T-helper 1 cell treated with Interleukin-12 subunit alpha and Interleukin-12 subunit beta and Interleukin-4 antibody, amounts not matched to agents 30 ng/mL and 1 ng/mL, for 36 hours (primary cell): ENCODE results near the gene TNF. TPM values are rescaled to one million over a fixed set of nuclear protein-coding genes. Genes with fewer than 3 reads are reported as not detected.
"Not testable (repeated sequence)": the region's sequence is repeated elsewhere in the genome, so short reads cannot be mapped to it uniquely, and the experiment has no call there.

Experiments used
- intact Hi-C: fragments of 100-400 bp; cut with micrococcal nuclease; formaldehyde crosslinking; loops from one replicate; pipeline ENCODE4 v1.15.1; 2024
- total RNA-seq: library from RNA; stranded (reverse); gene quantifications from 2 replicates; pipeline ENCODE4 v1.2.3, GENCODE V29; 2022

TNF gene
- total RNA-seq, 1 donor from 2014 or later = 172 TPM

DNA sequence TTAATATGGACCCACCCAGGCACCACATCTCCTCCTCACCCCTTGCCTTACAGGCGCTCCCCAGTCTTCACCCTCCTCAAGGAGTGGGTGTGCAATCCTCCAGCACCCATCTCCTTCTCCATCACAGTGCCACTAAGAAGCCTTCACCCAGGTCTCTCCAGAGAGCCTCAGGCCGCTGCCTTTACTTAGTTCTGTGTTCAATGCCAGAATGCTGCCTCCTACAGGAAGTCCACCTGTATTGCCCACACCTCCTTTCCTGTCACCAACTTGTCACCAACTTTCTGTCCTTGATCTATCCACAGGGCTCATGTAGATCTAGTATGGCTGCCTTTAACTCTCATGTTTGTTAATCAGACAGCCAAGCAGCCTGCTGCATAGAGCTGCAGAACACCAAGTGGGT, 10.1 kb downstream of the TNF start:
- intact Hi-C loops = loop anchor here (1.0 kb wide), 3 partner anchors 13 to 868 kb away; partner anchors contain the start of genes LTA, MDC1 and NFKBIL1

- intact Hi-C loops = loop anchor here (1.0 kb wide), 1 partner anchor 8 kb away; no protein-coding TSS in a partner anchor
Observed at GRCh38 chr6:31586008-31586407, 10.6 kb downstream of the TNF start, which contains the start of gene LST1. Gene LST1 (plus strand): TSS chr6:31586277. CDS start chr6:31587300, 1,023 bp downstream.

- intact Hi-C loops = loop anchor here (1.0 kb wide), 1 partner anchor 8 kb away; no protein-coding TSS in a partner anchor
Observed at GRCh38 chr6:31586599-31587281, 11.4 kb downstream of the TNF start.

GRCh38 chr6:31587791-31588777, 12.7 kb downstream of the TNF start:
- intact Hi-C loops = no loop called here

GRCh38 chr6:31588871-31589650, 13.7 kb downstream of the TNF start:
- intact Hi-C loops = no loop called here

- intact Hi-C loops = not testable (repeated sequence)
Observed at GRCh38 chr6:31590691-31591090, 15.3 kb downstream of the TNF start.

DNA sequence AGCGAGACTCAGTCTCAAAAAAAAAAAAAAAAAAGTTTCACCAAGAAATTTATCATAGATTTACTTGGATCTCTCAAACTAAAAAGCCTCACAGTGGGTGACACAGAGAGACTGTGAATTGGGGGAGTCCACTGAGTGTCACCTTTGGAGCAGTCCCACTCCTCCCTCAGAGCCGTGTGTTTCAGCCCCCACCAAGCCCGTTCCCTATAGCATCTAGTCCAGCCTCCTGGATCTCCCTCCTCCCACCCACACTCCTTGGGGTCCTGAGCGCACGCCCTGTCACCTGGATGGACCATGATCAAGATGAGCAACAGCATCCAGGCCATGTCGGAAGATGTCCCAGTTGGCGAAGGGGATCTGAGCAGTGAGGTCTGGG, 17.0 kb downstream of the TNF start:
- intact Hi-C loops = no loop called here

DNA sequence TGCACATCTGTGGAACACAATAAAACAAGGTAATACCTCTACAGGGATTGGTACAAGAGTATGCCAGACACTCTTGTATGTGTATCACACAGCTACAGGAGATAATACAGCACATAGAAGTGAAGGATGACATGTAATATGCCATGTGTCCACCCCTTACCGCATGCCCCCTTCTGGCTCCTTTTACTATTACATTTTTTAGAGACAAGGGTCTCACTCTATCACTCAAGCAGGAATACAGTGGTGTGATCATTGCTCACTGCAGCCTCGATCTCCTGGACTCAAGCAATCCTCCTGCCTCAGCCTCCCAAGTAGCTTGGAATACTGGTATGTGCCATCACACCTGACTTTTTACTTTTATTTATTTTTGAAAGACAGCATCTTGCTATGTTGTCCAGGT, 21.6 kb downstream of the TNF start:
- intact Hi-C loops = no loop called here

DNA sequence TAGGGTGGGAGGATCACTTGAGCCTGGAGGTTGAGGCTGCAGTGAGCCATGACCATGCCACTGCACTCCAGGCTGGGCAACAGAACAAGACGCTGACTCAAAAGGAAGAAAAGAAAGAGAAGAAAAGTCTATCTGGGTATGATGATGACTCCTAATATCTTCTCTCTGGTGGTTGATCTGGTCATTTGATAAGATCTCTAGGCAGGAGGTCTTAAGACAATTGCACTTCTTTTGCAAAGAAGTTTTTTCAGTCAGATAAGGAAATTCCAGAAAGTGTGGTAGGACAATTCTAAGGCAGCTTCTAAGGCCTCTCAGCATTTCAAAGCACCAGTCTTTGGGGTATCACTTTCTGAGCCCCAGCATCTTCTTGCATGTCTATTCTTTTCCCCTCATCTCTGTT, 32.0 kb downstream of the TNF start:
- intact Hi-C loops = no loop called here

- intact Hi-C loops = no loop called here
Observed at GRCh38 chr6:31609519-31610406, 34.4 kb downstream of the TNF start.

- intact Hi-C loops = no loop called here
Observed at GRCh38 chr6:31610968-31611367, 35.6 kb downstream of the TNF start.

GRCh38 chr6:31614075-31614619, 38.8 kb downstream of the TNF start:
- intact Hi-C loops = no loop called here

DNA sequence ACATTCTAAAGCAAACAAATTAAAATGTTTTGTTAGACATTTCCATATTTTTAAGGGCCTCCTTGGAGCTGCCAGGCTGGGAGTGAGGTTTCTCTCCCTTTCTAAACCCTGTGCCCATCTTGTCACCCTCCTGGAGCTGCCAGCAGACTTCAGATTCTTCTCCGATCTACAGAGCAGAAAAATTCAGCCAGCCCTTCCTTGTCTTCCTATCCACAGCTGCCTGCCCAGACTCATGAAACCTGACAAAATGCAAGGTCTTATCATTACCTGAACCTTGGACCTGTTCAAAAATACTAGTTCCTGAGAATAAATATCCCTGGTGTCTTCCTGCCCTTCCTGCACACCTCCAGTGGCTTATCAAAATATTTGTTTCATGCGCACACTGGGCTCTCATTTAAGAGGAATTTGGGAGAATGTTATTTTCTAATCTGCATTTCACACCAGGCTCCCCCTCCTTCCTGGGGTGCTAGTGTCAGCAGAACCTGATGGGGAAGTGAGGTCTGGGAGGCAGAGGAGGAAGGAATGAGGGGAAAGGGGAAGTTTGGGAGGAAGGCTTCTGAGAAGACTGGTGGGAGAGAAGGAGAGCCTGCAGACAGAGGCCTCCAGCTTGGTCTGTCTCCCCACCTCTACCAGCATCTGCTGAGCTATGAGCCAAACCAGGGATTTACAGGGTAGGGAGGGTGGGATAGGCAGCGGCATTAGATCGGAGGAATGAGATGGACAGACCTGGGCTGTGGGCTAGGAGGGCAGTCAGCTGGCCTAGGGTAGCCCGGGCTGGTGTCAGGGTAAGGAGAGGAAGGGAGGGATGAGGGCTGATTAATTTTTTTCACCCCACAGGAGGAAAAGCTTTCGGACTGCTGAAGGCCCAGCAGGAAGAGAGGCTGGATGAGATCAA, 39.6 kb downstream of the TNF start, which contains the start of gene AIF1:
Gene AIF1 (plus strand): TSS at position 551 of the 895 bp plus-strand sequence. CDS start 96 bp downstream, at position 647.
- intact Hi-C loops = no loop called here

DNA sequence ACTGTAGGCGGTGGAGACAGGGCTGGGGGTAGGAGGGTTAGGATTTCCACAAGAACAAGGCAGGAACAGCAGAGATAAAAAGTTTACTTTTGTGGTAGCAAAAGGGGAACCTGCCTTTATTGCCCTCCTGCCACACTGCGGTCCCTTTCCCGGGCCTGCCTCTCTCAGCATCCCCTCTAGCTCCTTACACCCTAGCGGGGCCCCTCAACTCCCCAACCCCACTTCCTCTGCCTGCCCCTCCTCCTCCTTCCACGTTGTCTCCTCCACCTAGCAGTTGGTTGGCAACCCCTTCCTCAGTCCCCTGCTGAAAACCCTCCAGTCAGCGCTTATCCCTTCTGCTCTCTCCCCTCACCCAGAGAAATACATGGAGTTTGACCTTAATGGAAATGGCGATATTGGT, 40.4 kb downstream of the TNF start:
- intact Hi-C loops = no loop called here

DNA sequence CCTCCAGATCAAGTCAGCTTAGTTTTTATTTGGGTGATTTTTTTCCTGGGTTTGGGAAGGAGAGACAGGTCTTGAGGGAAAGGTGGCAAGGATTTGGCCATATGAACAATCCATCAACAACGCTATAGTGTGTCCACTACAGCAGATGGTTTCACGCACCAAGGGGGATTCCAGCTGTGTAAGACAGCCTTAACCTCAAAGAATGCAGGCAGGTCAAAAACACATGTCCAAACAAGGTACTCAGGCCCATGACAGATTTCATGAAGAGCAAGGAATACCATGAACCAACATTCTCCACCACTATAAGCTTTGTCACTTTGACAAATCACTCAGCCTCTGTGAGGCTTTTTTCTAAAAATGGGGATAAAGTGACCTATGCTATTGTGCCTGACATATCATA, 41.6 kb downstream of the TNF start:
- intact Hi-C loops = no loop called here

GRCh38 chr6:31619805-31620585, 44.6 kb downstream of the TNF start:
- intact Hi-C loops = loop anchor here (1.0 to 5.0 kb wide), 21 partner anchors 32 to 900 kb away; partner anchors contain the start of genes ABHD16A, ATF6B, BAG6 and CCHCR1

DNA sequence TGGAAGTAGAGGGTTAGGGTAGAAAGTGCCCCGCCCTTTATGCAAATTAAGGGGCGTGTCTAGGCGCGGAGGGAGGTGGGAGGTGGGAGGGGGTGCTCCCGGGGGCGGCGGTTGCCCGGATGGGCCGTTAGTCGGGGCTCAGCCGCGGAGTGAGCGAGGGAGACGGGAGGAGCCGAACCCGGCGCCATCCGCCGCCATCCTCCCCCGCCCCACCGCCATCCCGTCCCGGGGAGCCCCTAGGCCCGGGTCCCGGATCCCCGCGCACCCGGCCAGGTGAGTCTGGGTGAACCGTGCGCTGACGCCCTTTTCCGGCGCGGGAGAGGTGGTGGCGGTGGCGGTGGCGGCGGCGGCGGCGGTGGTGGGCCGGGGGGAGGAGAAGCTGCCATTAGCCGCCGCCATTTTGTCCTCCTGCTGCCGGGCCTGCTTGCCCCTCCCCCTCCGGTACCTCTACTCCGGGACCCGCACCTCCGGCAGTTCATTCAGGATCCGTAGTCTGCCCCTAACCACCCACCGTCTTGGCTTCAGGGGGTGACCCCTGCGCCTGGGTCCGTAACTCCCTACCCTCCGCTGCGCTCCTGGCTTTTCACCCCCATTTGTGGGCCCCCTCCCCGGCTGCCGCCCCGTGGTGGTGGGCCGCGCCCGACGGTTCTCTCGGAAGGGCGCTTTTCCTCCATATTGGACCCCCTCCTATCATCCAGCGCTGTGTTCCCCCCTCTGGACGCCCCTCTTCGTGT, 45.4 kb downstream of the TNF start, which contains the start of gene PRRC2A:
Gene PRRC2A (plus strand): TSS at position 130 of the 734 bp plus-strand sequence. CDS start 2,075 bp downstream, outside the sequence.
- intact Hi-C loops = loop anchor here (1.0 to 5.0 kb wide), 21 partner anchors 32 to 900 kb away; partner anchors contain the start of genes ABHD16A, ATF6B, BAG6 and CCHCR1
